Keratinocyte (primary cell): ENCODE measurements around the gene MOB3B. TPM values are rescaled to one million over a fixed set of nuclear protein-coding genes. Genes with fewer than 3 reads are reported as not detected.

ENCODE experiments used
- DNase-seq: peaks from one replicate; pipeline ENCODE4 v3.0.0-alpha.2; 2011; ENCODE audit warnings: low read depth, missing footprints, low spot score
- FAIRE-seq: peaks from 2 replicates; lab custom pipeline; 2011; peaks lifted over from hg19 to GRCh38; lab: Jason Lieb, UNC
- H2AFZ ChIP-seq: 2 replicates; pipeline ENCODE4 v1.6.0; 2012; ENCODE audit warnings: low read length, control low read depth, inconsistent platforms; ENCODE audit not compliant: control insufficient read depth
- H3K27ac ChIP-seq: 2 replicates; pipeline ENCODE4 v1.5.1; 2011; ENCODE audit warnings: low read length; ENCODE audit not compliant: control insufficient read depth, insufficient read depth
- H3K27me3 ChIP-seq: 3 replicates; pipeline ENCODE4 v1.6.0; 2011; ENCODE audit warnings: low read length; ENCODE audit not compliant: control insufficient read depth, insufficient read depth; ENCODE audit errors: extremely low read depth
- H3K36me3 ChIP-seq, 2 experiments: 2 replicates in 1 of 2; 3 replicates in 1 of 2; pipeline ENCODE4 v1.5.1; 2011; ENCODE audit warnings: low read length in 2 of 2, mild to moderate bottlenecking in 1 of 2; ENCODE audit not compliant: control insufficient read depth in 2 of 2, insufficient read depth in 2 of 2; ENCODE audit errors: extremely low read depth in 1 of 2
- H3K4me1 ChIP-seq: 3 replicates; pipeline ENCODE4 v1.5.1; 2011; ENCODE audit warnings: low read length; ENCODE audit not compliant: control insufficient read depth, insufficient read depth; ENCODE audit errors: extremely low read depth
- H3K4me2 ChIP-seq: 3 replicates; pipeline ENCODE4 v1.6.0; 2011; ENCODE audit warnings: low read depth, low read length; ENCODE audit not compliant: control insufficient read depth, insufficient read depth; ENCODE audit errors: extremely low read depth
- H3K4me3 ChIP-seq, 3 experiments: fragments of 200-600 bp in 1 of 3; sonication (generic) in 1 of 3; 2 replicates in 2 of 3; 3 replicates in 1 of 3; pipeline ENCODE4 v1.5.1; 2011 to 2016; ENCODE audit warnings: low read length in 3 of 3, mild to moderate bottlenecking in 3 of 3, control low read depth in 2 of 3, inconsistent platforms in 1 of 3, low read depth in 1 of 3, mixed read lengths in 1 of 3, mixed run types in 1 of 3, moderate library complexity in 1 of 3; ENCODE audit not compliant: control insufficient read depth in 2 of 3, insufficient read depth in 2 of 3; ENCODE audit errors: extremely low read depth in 1 of 3
- H3K79me2 ChIP-seq: 2 replicates; pipeline ENCODE4 v1.6.0; 2012; ENCODE audit warnings: low read length; ENCODE audit not compliant: control insufficient read depth, insufficient read depth
- H3K9ac ChIP-seq: 3 replicates; pipeline ENCODE4 v1.6.0; 2011; ENCODE audit warnings: low read length; ENCODE audit not compliant: control insufficient read depth, insufficient read depth; ENCODE audit errors: extremely low read depth
- H3K9me1 ChIP-seq: 3 replicates; pipeline ENCODE4 v1.6.0; 2011; ENCODE audit warnings: low read length; ENCODE audit not compliant: control insufficient read depth, insufficient read depth; ENCODE audit errors: extremely low read depth
- H3K9me3 ChIP-seq: 2 replicates; pipeline ENCODE4 v1.5.1; 2012; ENCODE audit warnings: low read depth, low read length; ENCODE audit not compliant: control insufficient read depth
- H4K20me1 ChIP-seq: 3 replicates; pipeline ENCODE4 v1.6.0; 2011; ENCODE audit warnings: low read length; ENCODE audit not compliant: control insufficient read depth, insufficient read depth; ENCODE audit errors: extremely low read depth
- CTCF ChIP-seq, 3 experiments: IDR thresholded peaks in 1 of 3; conservative IDR thresholded peaks in 1 of 3; optimal IDR thresholded peaks in 1 of 3; 2 replicates in 2 of 3; 3 replicates in 1 of 3; pipeline versions ENCODE3 to v1.5.1; 2011; ENCODE audit warnings: low read length in 3 of 3, mild to moderate bottlenecking in 3 of 3, moderate library complexity in 2 of 3, control low read depth in 1 of 3, inconsistent platforms in 1 of 3; ENCODE audit not compliant: insufficient read depth in 2 of 3; ENCODE audit errors: extremely low read depth in 1 of 3
- EZH2 ChIP-seq: IDR thresholded peaks from one replicate; pipeline ENCODE4 v1.6.1; 2012; ENCODE audit warnings: inconsistent platforms, mild to moderate bottlenecking, low read length, moderate library complexity
- dilution Hi-C: fragments of 300-500 bp; cut with MboI; formaldehyde crosslinking; loops from one replicate; pipeline ENCODE4 v1.7.0; 2020; ENCODE audit warnings: low sequenced_read_pairs; ENCODE audit not compliant: extremely low pct_ligation_motif_present
- polyA plus RNA-seq, 5 experiments: library from polyadenylated mRNA; depleted of rRNA in 3 of 5; stranded (reverse) in 3 of 5; stranded (forward) in 1 of 5; unstranded in 1 of 5; fragments of >200 nt; gene quantifications; 1 replicate in 1 of 5; 2 replicates in 3 of 5; 3 replicates in 1 of 5; pipeline versions ENCODE4 v1.2.1 to v1.2.3, GENCODE V29; 2011 to 2012; ENCODE audit warnings: missing spikeins in 2 of 5, low read depth in 1 of 5, low replicate concordance in 1 of 5

Gene MOB3B
- polyA plus RNA-seq, 1 donor (not counting 4 experiments of a cell fraction or from before 2014, with no cell fraction given), result 35.3 TPM

- no peak overlapping the region for H3K27ac ChIP-seq
- no peak overlapping the region for H2AFZ ChIP-seq
- H3K9me3 ChIP-seq, result no peaks in the 10 kb centered on the region
- no peak for TF ChIP-seq CTCF (optimal IDR thresholded peaks at IDR 0.05 in 1 of 3, IDR thresholded peaks at IDR 0.05 in 1 of 3, conservative IDR thresholded peaks at IDR 0.05 in 1 of 3; ENCODE audit: extremely low read depth in 1 of 3, insufficient read depth in 2 of 3, low read length in 3 of 3)
- no peak for TF ChIP-seq EZH2
- H3K9ac ChIP-seq, result no peak overlapping the region
- H3K36me3 ChIP-seq, result no peaks in the 10 kb centered on the region
- no peak for FAIRE-seq
- no peak overlapping the region for H3K4me2 ChIP-seq
- H4K20me1 ChIP-seq, result no peaks in the 10 kb centered on the region
- H3K79me2 ChIP-seq, result no peaks in the 10 kb centered on the region
- no peaks in the 10 kb centered on the region for H3K4me1 ChIP-seq
- dilution Hi-C loops, result no loop called here
- no peak overlapping the region for H3K4me3 ChIP-seq
- no peak for DNase-seq
- H3K9me1 ChIP-seq, result no peaks in the 10 kb centered on the region
- H3K27me3 ChIP-seq, result no peaks in the 10 kb centered on the region
These were observed 219.0 kb downstream of the MOB3B start for GRCh38 chr9:27310582-27310981.

- DNase-seq, result no peak
These were observed 220.8 kb downstream of the MOB3B start for GRCh38 chr9:27308691-27309390.

More at GRCh38 chr9:27308691-27309390, 220.8 kb downstream of the MOB3B start:
- Histone ChIP-seq H3K4me2 (no peak overlapping the region), H3K27ac (no peak overlapping the region), H4K20me1 (no peaks in the 10 kb centered on the region), H3K9me3 (no peaks in the 10 kb centered on the region), H3K36me3 (no peaks in the 10 kb centered on the region), H3K4me3 (no peak overlapping the region), H3K9ac (no peak overlapping the region), H3K4me1 (no peaks in the 10 kb centered on the region), H3K9me1 (no peaks in the 10 kb centered on the region), H2AFZ (no peak overlapping the region), H3K79me2 (no peaks in the 10 kb centered on the region), H3K27me3 (no peaks in the 10 kb centered on the region)
- TF ChIP-seq CTCF (optimal IDR thresholded peaks at IDR 0.05 in 1 of 3, IDR thresholded peaks at IDR 0.05 in 1 of 3, conservative IDR thresholded peaks at IDR 0.05 in 1 of 3; ENCODE audit: extremely low read depth in 1 of 3, insufficient read depth in 2 of 3, low read length in 3 of 3) (no peak), EZH2 (no peak)
- FAIRE-seq, result no peak
- dilution Hi-C loops, result no loop called here
